Measurements from ENCODE around the gene RALGPS2. TPM values are rescaled to one million over a fixed set of nuclear protein-coding genes. Genes with fewer than 3 reads are reported as not detected.

Gene RALGPS2
- 5.1 TPM for total RNA-seq
- long read RNA-seq, partial matches to known transcripts: 0 of 3 reads
- long read RNA-seq, other reads (novel, unspliced or antisense): 3 of 3 reads

DNA sequence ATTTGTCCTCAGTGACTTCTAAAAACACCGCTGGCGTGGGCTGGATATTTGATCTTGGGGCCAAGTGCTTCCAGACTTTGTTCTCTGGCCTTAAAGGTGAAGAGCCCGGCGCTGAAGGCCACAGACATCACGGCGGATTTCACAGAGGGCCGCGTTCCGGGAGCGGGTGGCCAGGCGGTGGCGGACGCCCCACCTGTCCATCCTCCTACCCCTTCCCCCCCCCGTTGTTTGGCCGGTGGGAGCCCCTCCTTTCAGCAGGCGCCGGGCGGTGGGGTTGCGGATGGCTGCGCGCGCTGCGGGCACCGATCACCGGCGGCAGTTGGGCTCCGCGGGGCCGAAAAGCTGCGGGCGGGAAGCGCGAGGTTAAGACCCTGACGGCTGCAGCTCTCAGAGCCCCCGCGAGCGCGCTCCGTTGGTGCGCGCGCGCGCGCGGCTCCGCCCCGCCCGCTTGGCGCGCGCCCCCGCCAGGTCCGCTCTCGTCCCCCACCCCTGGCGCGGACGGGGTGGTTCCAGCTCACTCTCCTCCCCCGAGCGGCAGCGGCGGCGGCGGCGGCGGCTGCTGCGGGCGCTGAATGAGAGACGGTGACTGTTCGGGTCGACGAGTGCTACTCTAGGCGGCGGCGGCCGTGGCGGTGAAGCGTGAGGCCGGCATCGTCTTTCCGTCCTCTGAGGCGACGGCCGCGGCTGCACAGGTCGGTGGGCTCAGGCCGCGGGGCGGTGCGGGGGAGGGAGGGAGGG, at the start of gene RALGPS2:
Gene RALGPS2 (plus strand): TSS at position 517 of the 738 bp plus-strand sequence. CDS start 51,521 bp downstream, outside the sequence.
- peak; percentile 87 for DNase-seq (ENCODE audit: low spot score)
- intact Hi-C loops (cut with DNase I): loop anchor here (10.0 kb wide), 1 partner anchor 180 kb away; no protein-coding TSS in a partner anchor

DNA sequence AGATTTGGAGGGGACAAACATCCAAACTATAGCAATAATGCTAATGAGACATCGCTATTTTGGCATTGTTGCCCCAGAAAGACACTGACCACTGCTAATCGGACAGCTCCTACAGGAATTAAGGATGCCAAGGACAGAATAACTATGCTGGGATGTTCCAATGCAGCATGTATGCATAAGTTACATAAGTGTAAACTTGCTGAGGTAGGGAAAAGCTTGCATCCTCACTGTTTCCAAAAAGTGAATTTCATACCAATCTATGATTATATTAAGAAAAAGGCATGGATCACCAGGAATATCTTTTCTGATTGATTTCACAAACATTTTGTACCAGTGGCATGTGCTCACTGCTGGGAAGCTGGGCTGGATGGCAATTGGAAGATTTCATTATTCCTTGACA, 45.8 kb upstream of the RALGPS2 start:
- intact Hi-C loops (cut with DNase I): no loop called here
- no peak for DNase-seq (ENCODE audit: low spot score)

GRCh38 chr1:178682429-178682828, 42.6 kb upstream of the RALGPS2 start:
- intact Hi-C loops (cut with DNase I): no loop called here
- DNase-seq (ENCODE audit: low spot score): no peak

DNA sequence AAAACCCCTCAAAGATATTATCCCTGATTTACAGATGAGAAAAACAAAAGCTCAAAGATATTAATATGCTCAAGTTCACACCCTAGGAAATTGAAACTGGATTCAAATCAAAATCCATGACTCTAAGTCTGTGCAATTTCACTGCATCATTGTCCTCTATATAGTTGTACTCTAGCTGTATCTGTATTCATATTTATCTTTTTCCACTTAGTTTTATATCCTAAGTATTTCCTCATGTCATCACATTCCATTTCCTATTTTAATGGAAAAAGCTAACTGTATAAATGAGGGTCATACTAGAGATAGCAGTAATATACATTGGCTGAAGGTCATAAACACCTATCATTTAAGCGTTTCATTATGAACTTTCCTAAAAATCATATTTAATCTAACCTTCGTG, 42.2 kb upstream of the RALGPS2 start:
- DNase-seq (ENCODE audit: low spot score): no peak
- intact Hi-C loops (cut with DNase I): no loop called here

- intact Hi-C loops (cut with DNase I): no loop called here
- no peak for DNase-seq (ENCODE audit: low spot score)
Observed at GRCh38 chr1:178683291-178683690, 41.8 kb upstream of the RALGPS2 start.

DNA sequence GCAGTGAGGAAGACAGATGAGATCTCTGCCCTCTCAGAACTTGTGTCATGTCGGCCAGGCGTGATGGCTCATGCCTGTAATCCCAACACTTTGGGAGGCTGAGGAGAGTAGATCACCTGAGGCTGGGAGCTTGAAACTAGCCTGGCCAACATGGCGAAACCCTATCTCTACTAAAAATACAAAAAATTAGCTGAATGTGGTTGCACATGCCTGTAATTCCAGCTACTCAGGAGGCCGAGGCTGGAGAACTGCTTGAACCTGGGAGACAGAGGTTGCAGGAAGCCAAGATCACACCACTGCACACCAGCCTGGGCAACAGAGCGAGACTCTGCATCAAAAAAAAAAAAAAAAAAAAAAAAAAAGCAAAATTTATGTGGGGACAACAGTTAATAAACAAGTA, 40.9 kb upstream of the RALGPS2 start:
- intact Hi-C loops (cut with DNase I): no loop called here

GRCh38 chr1:178684542-178685000, 40.5 kb upstream of the RALGPS2 start:
- intact Hi-C loops (cut with DNase I): no loop called here
- DNase-seq (ENCODE audit: low spot score): no peak

More for the DNA sequence above, 40.9 kb upstream of the RALGPS2 start:
- no peak for DNase-seq (ENCODE audit: low spot score)

- intact Hi-C loops (cut with DNase I): no loop called here
- no peak for DNase-seq (ENCODE audit: low spot score)
Observed at GRCh38 chr1:178686407-178686806, 38.6 kb upstream of the RALGPS2 start.

DNA sequence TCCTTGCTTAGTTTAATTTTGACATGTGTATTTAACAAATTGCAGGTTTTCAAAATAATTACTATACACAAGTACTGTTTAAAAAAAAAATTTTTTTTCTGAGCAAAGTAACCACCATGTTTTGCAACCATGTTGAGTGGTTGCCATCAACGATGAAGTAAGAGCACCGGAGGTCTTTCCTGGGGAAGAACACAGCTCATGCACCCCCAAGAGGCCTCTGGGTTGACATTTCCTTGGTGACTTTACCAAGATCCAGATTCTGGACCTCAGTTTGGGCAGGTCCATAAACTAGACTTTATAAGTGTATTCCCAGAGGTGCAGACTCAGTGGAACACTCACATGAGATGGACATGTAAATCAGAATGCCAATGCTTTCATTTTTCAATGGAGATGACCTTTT, 36.8 kb upstream of the RALGPS2 start:
- no peak for DNase-seq (ENCODE audit: low spot score)
- intact Hi-C loops (cut with DNase I): no loop called here

GRCh38 chr1:178689769-178690168, 35.3 kb upstream of the RALGPS2 start:
- intact Hi-C loops (cut with DNase I): no loop called here
- no peak for DNase-seq (ENCODE audit: low spot score)

- DNase-seq (ENCODE audit: low spot score): no peak
- intact Hi-C loops (cut with DNase I): no loop called here
Observed at GRCh38 chr1:178690496-178690895, 34.5 kb upstream of the RALGPS2 start.

DNA sequence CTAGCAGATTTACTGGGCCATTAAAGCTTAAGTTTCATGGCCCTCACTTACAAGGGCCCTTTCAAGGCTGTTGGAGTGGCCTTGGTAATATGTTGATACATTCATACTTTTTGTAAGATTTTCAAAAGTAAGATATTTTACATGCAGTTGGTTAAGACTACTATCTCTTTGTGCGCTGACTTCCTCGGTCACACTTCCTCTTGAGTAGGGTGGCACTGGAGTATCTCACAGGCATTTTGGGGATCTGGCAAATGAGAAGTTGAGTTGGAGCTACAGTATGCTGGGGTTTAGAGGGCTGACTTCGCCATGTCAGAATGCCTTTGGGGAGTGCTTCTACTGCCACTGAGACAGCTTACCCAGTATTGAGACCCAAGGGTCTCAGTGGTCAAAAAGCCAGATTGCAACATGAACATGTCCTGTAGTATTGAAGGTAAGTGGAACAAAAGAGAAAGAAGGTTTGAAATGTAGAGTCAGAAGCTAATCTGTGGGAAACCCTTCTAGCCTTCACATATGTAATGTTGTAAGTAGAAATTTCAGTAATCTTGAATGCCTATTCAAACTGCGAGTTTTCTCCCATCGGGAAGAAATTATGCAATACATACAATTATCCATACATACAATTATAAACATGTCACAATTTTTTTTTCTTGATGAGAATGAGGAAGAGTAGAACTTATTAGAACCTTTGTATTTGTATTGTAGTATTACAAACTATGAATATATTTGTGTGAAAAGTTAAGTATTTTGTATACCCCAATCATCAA, 32.3 kb upstream of the RALGPS2 start:
- DNase-seq (ENCODE audit: low spot score): no peak
- intact Hi-C loops (cut with DNase I): no loop called here

DNA sequence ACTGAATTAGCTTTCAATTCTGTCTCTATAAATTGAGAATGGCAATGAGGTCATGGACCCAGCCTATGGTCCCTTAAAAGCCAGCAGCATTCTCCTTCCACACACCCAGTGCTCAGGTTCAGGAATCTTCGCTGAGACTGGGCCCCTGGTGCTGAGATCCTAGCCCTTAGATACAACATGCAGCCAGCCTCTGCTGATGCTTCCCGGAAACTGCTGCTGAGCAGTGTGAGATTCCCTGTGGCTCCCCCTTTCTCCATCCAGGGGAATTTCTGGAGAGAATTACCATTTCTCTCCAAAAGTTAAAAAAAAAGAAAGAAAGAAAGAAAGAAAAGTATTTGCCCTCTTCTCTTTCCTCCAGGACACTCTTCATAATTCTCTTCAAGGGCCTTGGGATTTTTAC, 31.7 kb upstream of the RALGPS2 start:
- intact Hi-C loops (cut with DNase I): no loop called here
- DNase-seq (ENCODE audit: low spot score): no peak

DNA sequence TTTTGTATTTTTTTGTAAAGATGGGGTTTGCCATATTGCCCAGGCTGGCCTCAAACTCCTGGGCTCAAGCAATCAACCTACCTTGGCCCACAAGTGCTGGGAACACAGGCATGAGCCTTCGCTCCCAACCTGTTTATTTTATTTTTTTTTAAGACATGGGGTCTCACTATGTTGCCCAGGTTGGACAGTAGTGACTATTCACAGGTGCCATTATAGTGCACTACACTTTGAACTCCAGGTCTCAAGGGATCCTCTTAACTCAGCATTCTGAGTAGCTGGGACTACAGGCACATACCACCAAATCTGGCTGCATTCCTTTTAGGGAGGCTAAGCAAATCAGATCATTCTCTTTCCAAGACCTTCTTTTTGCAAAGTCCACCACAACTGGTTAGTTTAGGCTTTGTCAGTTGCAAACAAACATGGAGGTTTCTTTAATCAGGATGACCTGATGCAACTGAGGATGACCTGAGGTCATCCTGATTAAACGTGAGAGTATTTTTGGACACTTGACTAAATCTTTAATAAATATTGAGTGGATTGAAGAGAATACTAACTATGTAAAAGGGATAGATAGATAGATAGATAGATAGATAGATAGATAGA, 30.0 kb upstream of the RALGPS2 start:
- intact Hi-C loops (cut with DNase I): no loop called here
- no peak for DNase-seq (ENCODE audit: low spot score)

- intact Hi-C loops (cut with DNase I): no loop called here
- DNase-seq (ENCODE audit: low spot score): no peak
Observed at GRCh38 chr1:178702146-178702545, 22.9 kb upstream of the RALGPS2 start.

DNA sequence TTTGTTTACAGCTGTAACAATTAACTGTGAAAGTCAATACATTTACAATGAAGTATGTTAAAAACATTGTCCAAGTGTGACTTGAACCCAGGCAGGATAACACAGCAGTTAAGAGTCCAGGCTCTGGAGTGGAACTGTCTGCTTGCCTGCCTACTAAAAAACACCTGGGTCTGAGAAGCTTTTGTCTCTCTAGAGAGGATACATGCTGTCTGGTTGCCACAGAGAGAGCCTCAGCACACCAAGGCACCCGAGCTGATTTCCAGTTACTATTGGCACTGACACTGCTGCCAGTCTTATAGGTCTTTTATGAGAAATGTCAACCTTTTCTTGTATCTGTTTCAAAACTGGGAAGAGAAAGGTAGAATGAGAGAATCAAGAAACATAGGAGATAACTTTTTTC, 20.2 kb upstream of the RALGPS2 start:
- intact Hi-C loops (cut with DNase I): no loop called here
- no peak for DNase-seq (ENCODE audit: low spot score)

DNA sequence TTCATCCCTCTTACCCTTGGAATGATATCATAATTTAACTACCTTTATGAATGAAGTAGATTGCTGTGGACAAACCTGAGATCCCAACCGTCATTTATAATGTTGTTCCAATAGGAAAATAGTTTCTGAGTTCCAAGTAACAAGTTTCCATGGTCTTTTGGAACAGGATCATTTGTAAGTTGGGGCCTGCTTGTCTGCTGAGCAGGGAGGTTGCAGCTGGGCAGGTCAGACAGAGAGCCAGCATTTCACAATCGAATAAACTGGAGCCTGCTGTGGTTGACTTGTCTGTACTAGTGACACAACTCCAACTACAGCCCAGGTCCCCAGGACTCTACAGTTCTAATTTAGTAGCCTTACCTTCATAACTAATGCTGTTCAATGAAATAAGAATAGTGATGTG, 18.6 kb upstream of the RALGPS2 start:
- intact Hi-C loops (cut with DNase I): no loop called here
- DNase-seq (ENCODE audit: low spot score): no peak

DNA sequence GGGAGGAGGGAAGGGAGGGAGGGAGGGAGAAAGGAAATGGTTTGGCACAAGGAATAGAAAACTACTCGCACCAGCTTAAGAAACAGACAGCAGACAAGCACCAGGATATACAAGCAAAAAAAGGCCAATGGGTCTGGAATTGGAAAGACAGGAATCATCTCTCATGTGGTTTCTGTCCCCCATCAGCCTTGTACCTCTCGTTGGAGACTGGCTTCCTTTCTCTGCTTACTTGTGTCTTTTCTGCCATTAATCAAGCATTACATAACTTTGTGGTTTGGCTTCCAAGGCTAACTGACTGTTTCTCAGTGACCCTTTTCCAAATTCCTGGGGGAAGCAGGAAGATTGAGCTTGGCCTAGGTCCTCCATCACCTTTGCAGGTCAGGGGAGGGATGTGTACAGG, 11.8 kb upstream of the RALGPS2 start:
- no peak for DNase-seq (ENCODE audit: low spot score)
- intact Hi-C loops (cut with DNase I): no loop called here

DNA sequence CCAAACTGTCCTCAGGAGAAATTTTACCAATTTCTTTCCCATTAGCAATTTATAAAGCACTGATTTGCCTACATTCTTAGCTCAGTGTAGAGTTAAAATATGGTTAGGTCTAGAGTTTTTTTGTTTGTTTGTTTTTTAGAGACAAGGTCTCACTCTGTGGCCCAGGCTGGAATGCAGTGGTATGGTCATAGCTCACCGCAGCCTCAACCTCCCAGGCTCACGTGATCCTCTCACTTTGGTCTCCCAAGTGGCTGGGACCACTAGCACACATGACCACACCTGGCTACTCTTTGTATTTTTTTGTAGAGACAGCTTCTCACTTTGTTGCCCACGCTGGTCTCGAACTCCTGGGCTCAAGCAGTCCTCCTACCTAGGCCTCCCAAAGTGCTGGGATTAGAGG, 10.6 kb upstream of the RALGPS2 start:
- intact Hi-C loops (cut with DNase I): no loop called here
- DNase-seq (ENCODE audit: low spot score): no peak

DNA sequence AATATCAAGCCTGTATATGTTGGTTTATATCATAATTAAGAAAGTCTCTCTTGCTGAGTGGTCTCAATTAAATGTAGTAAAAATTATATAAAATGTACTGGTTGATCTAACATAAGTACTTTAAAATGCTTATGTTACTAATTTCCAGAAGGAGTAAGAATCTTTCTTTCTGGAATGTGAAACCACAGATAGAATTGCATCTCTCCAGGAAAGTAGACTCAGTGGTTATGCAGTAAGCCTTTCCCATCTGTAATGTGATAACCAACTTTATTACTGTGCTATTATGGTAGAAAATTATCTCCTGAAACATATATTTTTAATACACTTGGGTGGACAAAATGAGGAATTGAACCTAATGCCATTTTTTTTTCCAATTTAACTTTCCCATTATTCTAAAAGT, 8.9 kb upstream of the RALGPS2 start:
- intact Hi-C loops (cut with DNase I): no loop called here
- no peak for DNase-seq (ENCODE audit: low spot score)

All from cardiac septum (tissue), 1 donor.